Measurements from ENCODE around the gene AFAP1. TPM values are rescaled to one million over a fixed set of nuclear protein-coding genes. Genes with fewer than 3 reads are reported as not detected.

Gene AFAP1, protein sequence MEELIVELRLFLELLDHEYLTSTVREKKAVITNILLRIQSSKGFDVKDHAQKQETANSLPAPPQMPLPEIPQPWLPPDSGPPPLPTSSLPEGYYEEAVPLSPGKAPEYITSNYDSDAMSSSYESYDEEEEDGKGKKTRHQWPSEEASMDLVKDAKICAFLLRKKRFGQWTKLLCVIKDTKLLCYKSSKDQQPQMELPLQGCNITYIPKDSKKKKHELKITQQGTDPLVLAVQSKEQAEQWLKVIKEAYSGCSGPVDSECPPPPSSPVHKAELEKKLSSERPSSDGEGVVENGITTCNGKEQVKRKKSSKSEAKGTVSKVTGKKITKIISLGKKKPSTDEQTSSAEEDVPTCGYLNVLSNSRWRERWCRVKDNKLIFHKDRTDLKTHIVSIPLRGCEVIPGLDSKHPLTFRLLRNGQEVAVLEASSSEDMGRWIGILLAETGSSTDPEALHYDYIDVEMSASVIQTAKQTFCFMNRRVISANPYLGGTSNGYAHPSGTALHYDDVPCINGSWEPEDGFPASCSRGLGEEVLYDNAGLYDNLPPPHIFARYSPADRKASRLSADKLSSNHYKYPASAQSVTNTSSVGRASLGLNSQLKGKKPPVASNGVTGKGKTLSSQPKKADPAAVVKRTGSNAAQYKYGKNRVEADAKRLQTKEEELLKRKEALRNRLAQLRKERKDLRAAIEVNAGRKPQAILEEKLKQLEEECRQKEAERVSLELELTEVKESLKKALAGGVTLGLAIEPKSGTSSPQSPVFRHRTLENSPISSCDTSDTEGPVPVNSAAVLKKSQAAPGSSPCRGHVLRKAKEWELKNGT
- 10 to 100 TPM in 1 of 2 donors, 1 to 10 TPM in 1; 9.6 to 35.3 TPM for total RNA-seq

DNA sequence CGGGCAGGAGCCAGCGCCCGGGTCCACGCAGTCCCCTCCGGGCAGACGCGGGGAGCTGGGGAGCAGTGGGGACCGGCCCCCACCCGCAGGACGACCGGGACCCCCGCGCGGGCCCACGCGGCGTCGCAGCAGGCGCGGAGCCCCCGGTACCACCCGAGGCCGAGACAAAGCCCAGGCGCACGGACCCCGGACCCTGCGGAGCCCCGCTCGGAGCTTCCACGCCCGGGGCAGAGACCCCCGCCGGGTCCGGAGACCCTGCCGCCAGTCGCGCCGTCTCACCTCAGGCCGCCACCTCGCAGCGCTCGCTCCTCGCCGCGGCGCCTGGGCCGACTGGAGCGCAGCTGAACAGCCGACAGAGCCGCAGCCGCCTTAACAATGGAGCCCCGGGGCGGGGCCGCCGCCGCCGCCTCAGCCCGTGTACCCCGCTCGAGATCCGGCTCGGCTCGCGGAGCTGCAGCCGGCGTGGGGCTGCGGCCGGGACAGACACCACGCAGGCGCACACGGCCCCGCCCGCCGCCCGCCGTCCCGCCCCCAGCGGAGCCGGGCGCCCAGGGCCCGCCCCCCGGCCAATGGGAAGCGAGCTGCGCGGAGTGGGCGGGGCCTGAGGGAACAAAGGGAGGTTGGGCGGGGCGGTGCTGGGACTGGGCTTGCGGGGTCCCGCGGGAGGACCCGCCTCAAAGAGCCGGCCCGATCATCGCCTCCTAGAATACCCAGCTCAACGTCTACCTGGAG lies at the start of gene AFAP1:
AFAP1 (minus strand) TSS at position 485 of the 732 bp plus-strand sequence. CDS start 67,783 bp downstream, outside the sequence.
- DNase-seq (peak; percentile 86 to 92 (median 90)), ATAC-seq (peak; percentile 96)
- Histone ChIP-seq H3K27me3 (no peaks in the 10 kb centered on the region), H3K27ac (peak within 1 kb of the TSS; percentile 80 to 89 (median 88)), H3K4me3 (peak within 1 kb of the TSS; percentile 84 to 85), H3K9me3 (no peaks in the 10 kb centered on the region), H3K4me1 (peaks cover 26% of the 10 kb centered on the region), H3K36me3 (replicated peaks in 1 of 2; ENCODE audit: insufficient read depth in 1 of 2, low read depth in 2 of 2) (no peaks in the 10 kb centered on the region)
- peak; percentile 74 to 78 (median 76) for TF ChIP-seq POLR2A (IDR thresholded peaks at IDR 0.05)
- TF ChIP-seq, protein P1, sequence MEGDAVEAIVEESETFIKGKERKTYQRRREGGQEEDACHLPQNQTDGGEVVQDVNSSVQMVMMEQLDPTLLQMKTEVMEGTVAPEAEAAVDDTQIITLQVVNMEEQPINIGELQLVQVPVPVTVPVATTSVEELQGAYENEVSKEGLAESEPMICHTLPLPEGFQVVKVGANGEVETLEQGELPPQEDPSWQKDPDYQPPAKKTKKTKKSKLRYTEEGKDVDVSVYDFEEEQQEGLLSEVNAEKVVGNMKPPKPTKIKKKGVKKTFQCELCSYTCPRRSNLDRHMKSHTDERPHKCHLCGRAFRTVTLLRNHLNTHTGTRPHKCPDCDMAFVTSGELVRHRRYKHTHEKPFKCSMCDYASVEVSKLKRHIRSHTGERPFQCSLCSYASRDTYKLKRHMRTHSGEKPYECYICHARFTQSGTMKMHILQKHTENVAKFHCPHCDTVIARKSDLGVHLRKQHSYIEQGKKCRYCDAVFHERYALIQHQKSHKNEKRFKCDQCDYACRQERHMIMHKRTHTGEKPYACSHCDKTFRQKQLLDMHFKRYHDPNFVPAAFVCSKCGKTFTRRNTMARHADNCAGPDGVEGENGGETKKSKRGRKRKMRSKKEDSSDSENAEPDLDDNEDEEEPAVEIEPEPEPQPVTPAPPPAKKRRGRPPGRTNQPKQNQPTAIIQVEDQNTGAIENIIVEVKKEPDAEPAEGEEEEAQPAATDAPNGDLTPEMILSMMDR (IDR thresholded peaks at IDR 0.05), result no peak
- intact Hi-C loops (cut with DNase I), result no loop called here
- WGBS, 2 donors, result 0 to 1% methylated on average over 4 to 40 of the region's 96 CpGs

- Histone ChIP-seq H3K36me3 (replicated peaks in 1 of 2; ENCODE audit: insufficient read depth in 1 of 2, low read depth in 2 of 2) (no peaks in the 10 kb centered on the region), H3K4me1 (no peaks in the 10 kb centered on the region), H3K27me3 (no peaks in the 10 kb centered on the region), H3K27ac (no peak overlapping the region), H3K9me3 (no peaks in the 10 kb centered on the region), H3K4me3 (no peak overlapping the region)
- intact Hi-C loops (cut with DNase I), result no loop called here
- TF ChIP-seq, protein P1 (IDR thresholded peaks at IDR 0.05), result no peak
- no peak for TF ChIP-seq POLR2A (IDR thresholded peaks at IDR 0.05)
- 86 to 89% methylated on average over 1 of the region's 1 CpG for WGBS, 2 donors
- ATAC-seq (no peak), DNase-seq (no peak)
Measured at GRCh38 chr4:7988437-7988836, 48.8 kb upstream of the AFAP1 start.

GRCh38 chr4:7987148-7987989 lies 47.7 kb upstream of the AFAP1 start:
- peak; percentile 75 to 84 (median 78) for DNase-seq
- Histone ChIP-seq H3K9me3 (no peaks in the 10 kb centered on the region), H3K27ac (no peak overlapping the region), H3K36me3 (replicated peaks in 1 of 2; ENCODE audit: insufficient read depth in 1 of 2, low read depth in 2 of 2) (no peaks in the 10 kb centered on the region), H3K4me3 (no peak overlapping the region), H3K27me3 (no peaks in the 10 kb centered on the region), H3K4me1 (no peaks in the 10 kb centered on the region)
- TF ChIP-seq POLR2A (IDR thresholded peaks at IDR 0.05), result no peak
- TF ChIP-seq, protein P1 (IDR thresholded peaks at IDR 0.05), result peak; percentile 75 to 85 (median 81)
- ATAC-seq, result peak; percentile 86
- intact Hi-C loops (cut with DNase I), result no loop called here
- WGBS, 2 donors, result 51 to 65% methylated on average over 6 to 10 of the region's 10 CpGs

GRCh38 chr4:7985891-7986441 lies 46.3 kb upstream of the AFAP1 start:
- DNase-seq (no peak), ATAC-seq (no peak)
- no peak overlapping the region for H3K4me3 ChIP-seq
- 68 to 78% methylated on average over 21 of the region's 21 CpGs for WGBS, 2 donors
- H3K4me1 ChIP-seq, result no peaks in the 10 kb centered on the region
- intact Hi-C loops (cut with DNase I), result no loop called here
- H3K27me3 ChIP-seq, result no peaks in the 10 kb centered on the region
- no peak overlapping the region for H3K27ac ChIP-seq
- H3K9me3 ChIP-seq, result no peaks in the 10 kb centered on the region
- TF ChIP-seq, protein P1 (IDR thresholded peaks at IDR 0.05), result no peak
- no peak for TF ChIP-seq POLR2A (IDR thresholded peaks at IDR 0.05)
- H3K36me3 ChIP-seq (replicated peaks in 1 of 2; ENCODE audit: insufficient read depth in 1 of 2, low read depth in 2 of 2), result no peaks in the 10 kb centered on the region
